HG02623 (cell line): ENCODE measurements around the gene SDC3.

Experiments
- ATAC-seq: cut with Tn5 transposase; IDR thresholded peaks from one replicate; pipeline ENCODE4 v1.9.1; 2021; ENCODE audit warnings: moderate library complexity; ENCODE audit not compliant: unreplicated experiment

Gene SDC3

DNA sequence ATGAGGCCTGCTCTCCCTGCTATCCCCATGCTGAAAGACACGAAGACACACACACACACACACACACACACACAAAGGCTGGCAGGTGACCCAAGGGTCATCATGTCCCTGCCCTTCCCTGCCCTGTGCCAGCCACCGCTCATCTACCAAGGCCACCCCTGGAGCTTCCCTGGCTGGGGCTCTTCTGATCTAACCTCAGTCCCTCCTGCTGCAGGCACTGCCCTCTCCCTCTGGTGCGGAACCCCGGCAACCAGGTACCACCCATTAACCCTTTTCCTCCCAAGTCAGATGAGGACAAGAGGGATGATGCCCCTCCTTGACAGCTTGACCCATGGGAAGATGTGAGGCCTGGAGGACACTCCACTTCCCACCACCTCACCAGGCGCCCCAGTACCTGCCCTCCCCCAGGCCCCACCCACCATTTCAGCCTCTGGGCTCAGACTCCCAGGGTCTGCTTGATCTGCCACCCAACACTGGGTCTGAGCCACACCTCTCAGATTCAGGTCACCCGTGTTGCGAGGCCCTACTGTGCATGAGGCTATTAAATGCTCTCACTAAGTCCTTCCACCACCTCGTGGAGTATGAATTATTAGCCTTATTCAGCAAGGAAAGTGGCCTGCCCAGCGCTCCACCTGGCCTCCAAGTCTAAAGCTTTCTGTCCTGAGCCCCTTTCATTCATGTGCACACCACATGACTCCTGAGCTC is 2.5 kb downstream of the SDC3 start:
- no peak for ATAC-seq

DNA sequence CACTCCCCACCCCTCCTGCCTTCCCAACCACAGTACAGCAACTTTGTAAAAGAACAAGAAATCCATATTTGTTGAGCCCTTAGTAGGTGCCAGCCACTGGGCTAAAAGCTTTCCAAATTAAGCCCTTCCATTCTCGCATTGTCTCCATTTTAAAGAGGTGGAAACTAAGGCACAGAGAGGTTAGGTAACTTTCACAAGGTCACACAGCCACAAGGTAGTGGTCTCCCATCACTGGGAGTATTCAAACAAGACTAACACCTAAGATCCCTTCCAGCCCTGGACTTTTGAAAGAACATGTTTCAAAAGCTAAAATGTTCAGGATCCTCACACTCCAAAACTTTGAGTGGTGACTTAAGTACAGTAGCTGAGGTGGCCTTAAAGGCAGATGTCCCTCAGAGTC is 3.2 kb downstream of the SDC3 start:
- no peak for ATAC-seq

DNA sequence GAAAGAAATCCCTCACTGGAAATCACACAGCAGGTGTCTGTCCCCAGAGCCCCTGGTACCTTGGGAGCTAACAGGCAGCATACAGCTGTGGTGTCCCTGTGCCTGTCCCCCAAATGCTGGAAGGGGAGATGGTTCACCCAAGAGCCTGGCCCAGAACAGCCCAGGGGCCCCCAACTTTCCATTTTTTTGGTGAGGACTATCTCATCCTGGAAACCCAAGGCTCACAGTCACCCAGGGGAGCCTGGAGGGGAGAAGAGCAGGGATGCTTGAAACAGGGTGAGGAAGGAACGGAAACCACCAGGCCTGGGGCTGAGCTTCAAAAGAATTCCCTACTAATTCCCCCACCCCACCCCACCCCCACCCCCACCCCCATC is 3.6 kb downstream of the SDC3 start:
- ATAC-seq: no peak

DNA sequence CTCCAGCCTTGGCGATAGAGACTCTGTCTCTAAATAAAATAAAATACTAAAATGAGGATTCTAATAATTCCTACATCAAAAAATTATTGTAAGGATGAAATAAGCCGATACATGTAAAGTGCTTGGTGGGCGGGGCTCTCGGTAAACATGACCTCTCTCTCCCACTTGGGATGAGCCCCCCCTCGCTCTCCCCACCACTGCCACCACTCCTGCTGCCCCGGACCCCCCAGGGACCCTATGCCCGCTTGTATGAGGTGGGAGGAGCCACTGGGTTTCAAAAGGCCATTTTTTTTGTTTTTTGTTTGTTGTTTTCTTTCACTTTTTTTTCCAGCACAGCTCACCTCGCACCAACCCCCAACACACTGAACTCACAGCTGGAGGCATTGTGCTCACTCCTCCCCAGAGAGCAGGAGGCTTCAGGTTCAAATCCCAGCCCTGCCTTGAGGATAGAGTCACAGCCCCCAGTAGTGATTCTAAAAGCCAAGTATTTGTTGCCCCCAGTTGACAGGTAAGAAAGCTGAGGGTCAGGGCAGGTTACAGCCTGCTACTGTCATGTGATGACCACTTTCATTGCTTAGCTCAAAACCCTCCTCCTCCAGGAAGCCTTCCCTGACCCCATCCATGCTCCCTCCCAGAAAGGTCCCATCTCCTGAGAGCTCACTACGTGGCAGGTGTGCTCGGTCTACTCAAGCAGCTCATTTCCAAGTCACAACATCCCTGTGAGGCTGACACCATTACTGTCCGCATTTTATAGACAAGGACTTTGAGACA is 4.2 kb downstream of the SDC3 start:
- ATAC-seq: no peak

DNA sequence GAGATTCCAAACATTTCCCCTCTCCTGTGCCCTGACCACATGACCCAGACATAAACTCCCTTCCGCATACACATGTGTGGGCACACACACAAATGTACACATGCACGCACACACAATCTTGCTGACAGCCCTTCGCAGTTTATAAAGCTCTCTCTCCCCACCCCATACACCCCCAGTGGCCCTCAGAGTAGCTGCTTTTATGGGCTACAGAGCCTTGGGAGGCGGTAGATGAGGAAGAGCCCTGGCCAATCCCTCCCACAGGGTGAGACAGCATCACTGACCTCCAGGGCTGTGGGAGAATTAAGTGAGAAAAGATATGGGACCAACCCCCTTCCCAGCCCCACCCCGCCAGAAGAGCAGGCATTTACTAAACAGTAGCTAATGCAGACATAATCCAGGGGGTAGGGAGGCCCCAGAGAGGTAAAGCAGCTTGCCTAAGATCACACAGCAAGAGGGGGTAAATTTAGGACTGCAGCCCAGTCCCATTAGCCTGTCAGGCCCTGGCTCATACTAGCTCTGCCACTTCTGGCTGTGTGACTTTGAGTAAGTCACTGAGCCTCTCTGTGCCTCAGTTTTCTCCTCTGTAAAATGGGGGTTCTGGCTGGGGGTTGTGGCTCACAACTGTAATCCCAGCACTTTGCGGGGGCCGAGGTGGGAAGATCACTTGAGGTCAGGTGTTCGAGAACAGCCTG is 5.1 kb downstream of the SDC3 start:
- ATAC-seq: no peak

DNA sequence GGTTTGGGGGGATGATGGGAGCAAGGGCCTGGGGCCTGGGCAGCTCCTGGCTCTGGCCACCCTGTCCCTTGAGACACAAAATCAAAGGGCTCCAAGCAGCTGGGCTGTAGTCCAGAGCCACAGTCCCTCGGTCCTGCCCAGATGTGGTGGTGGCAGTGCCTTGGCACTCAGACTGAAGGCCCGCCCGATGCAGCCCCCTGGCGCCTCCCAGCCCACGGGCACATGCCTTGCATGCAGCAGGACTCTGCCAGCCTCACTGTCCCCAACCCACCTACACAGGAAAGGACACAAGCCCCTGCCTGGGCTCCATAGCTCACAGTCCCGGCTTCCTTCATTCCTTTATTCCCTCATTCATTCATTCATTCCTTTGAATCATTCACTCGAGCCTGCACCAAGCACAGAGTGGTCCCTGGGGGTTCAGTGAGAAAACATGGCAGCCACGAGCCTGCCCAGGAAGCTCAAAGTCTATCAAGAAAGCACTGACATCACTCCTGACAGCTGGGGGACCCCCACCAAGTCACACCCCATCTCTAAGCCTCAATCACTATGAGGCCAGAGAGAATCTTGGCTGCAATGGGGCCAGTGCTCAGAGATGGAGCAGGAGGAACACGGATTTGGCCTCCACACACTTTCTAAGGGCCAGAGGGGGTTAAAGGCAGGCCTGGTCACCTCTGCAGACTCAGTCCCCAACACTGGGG is 5.8 kb downstream of the SDC3 start:
- ATAC-seq: no peak

DNA sequence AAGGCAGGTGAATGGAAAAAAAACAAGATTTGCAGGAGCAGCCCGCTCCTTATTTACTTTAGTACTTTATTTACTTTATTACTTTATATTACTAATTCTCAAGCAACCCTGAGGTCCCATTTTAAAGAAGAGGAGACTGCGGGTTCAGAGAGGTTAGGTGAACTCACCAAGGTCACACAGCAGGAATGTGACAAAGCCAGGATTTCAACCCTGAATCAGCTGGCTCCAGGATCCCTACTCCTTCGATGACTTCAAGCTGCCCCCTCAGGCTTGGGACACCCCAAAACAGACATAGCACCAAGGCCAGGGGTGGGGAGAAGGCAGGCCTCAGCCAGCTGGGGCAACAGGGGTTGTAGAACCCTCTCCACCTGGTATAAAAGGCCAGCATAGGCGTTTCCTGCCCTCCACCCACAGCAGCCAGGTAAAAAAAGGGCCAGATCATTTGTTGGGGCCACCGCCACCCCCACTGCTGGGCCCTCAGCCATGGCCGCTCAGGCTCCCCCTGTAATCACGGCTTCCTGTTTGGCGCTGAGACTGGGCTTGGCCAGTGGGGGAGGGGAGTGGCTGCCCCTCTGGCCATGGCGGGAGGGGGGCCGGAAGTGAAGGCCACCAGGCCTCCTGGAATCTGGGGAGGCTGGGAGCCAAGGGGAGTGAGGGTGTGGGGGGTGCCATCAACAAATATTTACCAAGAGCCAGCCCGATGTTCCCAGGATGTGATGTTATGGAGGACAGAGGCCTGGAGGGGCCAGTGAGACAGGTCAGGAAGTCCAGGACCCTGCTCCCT is 6.6 kb downstream of the SDC3 start:
- ATAC-seq: no peak

DNA sequence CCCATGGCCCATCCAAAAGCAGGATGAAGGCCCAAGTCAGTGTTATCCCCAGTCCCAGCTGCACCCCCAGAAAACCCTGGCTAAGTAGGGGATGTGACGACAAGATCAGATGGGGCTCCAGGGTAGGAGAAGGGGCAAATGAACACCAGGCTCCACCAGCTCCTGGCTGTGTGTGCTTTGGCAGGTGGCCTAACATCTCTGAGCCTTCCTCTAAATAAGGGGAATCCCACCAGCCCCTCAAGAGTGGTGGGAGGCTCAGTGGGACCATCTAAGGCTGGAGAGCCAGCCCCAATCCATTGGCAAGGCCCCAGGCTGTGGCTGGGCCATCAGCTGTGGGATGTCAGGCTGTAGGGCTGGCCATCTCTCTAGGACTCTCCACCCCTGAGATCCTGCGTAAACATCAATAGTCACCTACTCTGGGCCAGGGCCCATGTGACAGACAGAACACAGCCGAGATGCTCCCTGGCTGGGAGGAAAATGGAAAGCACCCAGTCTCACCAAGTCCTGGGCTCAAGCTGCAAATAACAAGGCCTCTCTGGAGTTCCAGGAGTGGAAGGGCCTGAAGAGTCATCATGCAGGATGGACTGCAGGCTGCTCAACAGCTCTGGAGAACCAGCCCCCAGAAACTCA is 7.5 kb downstream of the SDC3 start:
- ATAC-seq: no peak

DNA sequence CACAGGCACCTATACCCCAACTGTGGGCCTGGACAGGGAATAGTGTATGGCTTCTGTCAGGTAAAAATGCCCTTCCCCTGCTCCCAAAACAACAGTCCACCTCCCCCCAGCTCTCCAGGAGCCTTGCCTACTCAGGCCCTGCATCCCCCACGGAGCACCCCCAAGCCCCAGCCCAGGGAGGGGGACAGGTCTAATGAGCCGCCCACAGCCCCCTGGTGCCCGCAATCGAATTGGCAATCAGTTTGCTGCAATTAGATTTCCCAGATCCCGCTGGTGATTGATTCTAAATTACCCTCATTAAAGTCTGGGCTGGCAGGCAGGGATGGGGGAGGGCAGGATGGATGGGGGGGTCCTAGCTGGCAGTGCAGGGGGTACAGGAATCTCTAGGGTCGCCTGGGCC is 8.1 kb downstream of the SDC3 start:
- ATAC-seq: no peak

DNA sequence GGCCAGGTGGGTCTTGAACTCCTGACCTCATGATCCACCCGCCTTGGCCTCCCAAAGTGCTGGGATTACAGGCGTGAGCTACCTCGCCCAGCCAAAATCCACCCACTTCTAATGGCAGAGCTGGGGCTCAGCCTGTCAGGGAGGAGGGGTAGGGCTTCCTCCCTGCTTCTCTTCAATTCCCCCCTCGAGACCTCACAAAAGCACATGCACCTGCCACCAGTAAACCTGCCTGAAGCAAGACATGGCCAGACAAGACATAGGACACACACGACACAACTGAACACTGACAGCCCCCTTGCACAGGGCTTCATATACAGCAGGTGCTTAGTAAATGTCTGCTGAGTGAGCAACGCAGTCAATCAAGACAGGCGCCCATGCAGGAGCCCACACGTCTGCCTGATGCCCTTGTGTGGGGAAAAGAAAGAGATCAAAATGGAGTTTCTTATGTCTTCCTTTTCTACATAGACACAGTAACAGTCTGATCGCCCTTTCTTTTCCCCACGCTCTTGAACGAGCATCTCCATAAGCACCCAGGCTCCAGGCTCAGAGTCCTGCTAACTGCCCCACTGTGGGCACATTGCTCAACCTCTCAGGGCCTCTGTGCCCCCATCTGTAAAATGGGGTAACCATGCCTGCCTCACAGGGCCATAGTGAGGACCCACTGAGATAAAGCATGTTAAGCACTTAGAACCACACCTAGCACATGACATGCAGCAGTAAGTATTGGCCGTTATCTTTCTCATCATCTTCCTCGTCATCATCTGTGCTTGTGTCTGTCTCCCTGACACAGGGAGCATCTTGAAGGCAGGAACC is 8.8 kb downstream of the SDC3 start:
- ATAC-seq: no peak

DNA sequence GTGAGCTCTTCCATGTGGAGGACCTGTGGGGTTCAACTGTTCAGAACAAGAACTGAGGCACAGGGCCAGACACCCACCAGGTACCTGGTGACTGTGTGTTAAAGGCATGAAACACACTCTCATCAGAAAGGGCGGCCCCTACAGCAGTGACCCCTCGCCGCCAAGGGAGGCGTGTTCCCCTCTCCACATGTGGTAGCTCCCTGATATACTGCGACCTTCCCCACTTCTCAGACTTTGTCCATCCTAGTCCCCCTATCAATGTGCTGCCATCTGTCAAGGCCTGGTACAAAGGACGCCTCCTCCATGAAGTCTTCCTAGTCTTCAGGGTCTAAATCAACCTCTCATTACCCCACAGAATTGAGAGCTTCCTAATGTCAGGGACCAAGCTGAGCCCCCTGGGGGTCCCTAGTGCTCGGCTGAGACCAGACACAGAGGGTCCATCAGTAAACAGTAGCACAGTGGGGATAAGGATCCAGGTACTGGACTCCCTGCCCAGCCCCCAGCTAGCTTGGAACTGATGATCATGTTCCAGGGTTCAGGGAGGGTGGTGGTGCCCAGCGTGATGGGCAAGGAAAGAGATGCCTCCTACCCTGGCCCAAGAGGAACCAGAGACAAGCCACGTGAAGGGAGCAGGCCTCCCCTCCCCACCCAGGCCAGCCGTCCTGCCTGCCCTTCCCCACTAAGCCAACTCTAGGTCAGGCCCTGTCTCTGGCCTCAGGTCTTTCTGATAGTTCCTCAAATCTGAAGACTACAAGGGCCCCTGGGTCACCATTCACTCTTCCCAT is 10.3 kb downstream of the SDC3 start:
- no peak for ATAC-seq

DNA sequence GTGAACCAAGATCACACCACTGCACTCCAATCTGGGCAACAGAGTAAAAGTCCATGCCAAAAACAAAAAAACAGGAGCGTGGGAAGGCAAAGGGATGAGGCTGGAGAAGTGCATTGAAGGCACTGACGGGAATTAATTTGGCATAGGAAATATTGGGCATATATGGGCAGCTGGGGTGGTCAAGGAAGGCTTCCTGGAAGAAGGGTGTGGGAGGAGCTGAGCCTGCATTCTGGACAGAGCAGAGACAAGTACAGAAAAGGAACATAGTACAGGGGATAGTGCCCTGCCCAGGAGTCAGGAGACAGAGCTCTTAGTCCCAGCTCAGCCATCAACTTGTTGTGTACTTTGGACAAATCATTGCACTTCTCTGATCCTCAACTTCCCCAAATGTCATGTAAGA is 11.7 kb downstream of the SDC3 start:
- ATAC-seq: no peak

DNA sequence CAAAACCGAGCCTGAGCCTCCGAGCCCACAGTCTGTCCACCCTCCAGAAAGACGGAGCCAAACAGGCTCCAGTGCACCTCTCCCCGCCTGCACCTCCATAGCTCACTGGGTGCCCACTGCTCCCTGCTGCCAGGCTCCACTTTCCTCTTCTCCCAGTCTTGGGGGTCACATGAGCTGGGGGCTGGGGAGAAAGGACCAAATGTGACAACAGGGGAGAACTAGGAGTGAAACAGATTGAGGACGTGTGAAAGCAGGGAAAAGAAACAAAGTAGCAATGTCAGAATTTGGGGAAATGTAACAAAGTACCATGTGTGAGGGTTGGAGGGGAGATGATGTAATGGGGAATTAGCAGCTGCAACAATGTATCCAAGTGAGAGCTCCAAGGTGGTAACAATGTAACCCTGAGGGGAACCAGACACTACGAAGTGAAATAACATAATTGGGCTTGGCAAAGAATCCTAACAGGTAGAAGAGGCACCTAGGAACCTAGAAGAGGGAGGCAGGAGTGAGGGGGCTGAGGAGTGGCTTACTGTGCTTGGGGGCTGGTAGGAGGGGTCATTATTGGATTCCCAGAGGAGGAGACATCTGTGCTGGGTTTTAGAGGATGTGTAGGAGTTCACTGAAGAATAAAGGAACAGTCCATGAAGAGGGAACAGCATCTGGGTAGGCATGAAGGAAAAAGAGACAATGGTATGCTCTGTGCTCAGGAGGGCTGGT is 12.5 kb downstream of the SDC3 start:
- ATAC-seq: no peak

DNA sequence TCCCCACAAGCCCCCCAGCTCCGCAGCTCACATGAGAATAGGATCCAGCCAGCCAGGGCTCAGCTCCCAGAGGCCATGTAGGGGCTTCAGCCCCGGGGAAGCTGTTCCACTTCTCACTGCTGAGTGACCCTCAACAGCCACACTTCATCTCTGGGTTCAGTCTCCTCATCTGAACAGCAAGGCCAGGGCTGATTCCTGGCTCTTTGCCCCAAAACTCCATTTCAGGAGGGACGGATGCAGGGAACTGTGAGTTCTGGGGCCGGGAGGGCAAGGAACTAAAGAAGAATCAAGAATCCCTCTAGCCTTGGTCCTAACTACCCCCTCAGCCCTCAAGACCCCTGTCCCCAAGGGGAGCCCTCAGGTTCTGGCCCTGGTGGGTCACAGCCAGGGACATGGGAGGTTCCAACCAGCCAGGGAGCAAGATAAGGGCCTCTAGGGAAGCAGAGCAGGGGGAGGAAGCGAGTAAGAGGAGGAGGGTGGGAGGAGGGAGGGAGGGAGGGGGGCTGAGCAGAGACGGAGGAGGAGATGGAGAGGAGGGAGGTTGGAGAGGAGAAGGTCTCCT is 13.1 kb downstream of the SDC3 start:
- ATAC-seq: no peak

DNA sequence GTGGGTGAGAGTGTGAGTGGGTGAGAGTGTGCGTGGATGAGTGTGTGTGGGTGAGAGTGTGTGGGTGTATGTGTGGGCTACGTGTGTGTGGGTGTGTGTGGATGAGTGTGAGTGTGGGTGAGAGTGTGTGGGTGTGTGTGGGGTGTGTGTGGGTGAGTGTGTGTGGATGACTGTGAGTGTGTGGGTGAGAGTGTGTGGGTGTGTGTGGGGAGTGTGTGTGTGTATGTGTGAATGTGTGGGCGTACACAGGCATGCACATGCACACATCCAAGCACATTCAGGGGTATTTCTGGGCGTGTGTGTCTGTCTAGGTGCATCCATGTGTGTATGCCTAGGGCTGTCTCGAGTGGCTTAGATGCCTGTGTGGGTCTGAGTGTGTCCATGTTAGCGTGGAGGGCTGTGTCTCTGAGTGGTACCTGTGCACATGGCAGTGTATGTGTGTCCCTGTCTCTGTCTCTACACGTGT is 14.0 kb downstream of the SDC3 start:
- no peak for ATAC-seq

DNA sequence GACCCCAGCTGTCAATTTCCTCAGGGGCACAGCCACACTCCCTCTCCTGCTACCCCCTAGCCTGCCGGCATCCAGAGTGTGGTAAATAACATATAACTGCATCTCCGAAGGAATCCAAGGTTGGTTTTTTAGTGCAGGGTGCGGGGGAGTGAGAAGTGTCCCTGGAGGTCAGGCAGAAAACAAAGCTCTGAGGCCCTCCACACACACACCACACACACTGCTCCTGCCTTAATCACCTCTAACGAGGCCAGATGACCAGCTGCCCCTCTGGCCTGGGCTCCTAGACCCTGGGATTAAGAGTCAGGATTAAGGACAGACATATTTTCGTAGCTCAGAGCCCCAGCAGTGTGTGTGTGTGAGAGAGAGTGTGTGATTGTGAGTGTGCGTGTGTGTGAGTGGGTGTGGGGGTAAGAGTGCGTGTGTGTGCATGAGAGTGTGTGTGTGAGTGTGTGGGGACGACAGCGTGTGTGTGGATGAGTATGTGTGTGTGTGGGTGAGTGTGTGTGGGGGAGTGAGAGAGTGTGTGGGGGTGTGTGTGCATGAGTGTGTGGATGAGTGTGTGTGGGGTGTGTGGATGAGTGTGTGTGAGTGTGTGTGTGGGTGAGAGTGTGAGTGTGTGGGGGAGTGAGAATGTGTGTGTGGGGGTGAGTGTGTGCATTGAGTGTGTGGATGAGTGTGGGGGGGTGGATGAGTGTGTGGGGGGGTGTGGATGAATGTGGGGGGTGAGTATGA is 14.6 kb downstream of the SDC3 start:
- no peak for ATAC-seq

DNA sequence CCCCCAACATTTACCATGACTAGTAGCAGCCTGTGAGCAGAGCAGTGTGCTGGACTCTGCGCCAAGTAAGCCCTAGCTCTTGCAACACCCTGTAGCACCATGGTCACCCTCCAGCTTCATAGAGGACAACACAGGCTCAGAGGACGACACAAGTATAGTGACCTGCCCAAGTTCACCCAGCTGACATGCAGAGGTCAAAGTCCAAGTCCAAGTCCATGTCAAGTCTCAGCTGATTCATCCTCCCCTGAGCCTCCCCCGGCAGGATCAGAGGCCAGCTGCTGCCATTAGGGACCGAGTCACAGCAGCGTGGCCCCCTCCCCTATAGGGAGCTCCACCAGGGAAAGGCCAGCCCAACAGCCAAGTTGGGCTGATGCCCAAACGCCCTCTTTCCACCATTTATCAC is 15.9 kb downstream of the SDC3 start:
- ATAC-seq: no peak
